ENCODE data around the gene SLC44A3.

DNA sequence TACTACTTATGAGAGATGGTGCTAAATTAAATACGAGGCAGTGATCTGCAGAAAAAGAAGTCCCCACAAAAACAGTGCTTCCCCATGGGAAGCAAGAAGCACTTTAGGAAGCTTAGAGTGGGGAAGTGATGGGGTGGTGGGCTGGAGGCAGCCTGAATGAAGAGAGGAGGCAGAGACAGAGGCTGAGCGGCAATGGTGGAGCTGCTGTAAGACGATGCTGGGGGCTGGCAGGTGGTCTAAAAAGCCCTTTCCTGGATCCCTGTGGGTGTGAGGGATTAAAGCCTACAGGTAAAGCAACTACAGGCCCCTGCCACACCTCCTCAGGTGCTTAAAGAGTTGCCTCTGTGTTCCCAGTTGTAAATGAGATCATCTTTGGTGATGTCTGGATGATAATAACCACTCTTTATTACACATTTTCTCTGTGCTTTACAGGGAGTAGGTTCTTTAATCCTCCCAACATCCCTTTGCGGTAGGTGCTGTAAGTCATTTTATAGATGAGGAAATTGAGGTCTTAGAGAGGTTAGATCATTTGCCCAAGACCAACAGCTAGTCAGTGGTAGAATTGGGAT is 67.5 kb downstream of the SLC44A3 start:
- no peak for TF ChIP-seq EZH2 (IDR thresholded peaks at IDR 0.05; ENCODE audit: low read length, missing control alignments)
- TF ChIP-seq, protein P1, sequence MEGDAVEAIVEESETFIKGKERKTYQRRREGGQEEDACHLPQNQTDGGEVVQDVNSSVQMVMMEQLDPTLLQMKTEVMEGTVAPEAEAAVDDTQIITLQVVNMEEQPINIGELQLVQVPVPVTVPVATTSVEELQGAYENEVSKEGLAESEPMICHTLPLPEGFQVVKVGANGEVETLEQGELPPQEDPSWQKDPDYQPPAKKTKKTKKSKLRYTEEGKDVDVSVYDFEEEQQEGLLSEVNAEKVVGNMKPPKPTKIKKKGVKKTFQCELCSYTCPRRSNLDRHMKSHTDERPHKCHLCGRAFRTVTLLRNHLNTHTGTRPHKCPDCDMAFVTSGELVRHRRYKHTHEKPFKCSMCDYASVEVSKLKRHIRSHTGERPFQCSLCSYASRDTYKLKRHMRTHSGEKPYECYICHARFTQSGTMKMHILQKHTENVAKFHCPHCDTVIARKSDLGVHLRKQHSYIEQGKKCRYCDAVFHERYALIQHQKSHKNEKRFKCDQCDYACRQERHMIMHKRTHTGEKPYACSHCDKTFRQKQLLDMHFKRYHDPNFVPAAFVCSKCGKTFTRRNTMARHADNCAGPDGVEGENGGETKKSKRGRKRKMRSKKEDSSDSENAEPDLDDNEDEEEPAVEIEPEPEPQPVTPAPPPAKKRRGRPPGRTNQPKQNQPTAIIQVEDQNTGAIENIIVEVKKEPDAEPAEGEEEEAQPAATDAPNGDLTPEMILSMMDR (conservative IDR thresholded peaks at IDR 0.05 in 1 of 2, IDR thresholded peaks at IDR 0.05 in 1 of 2; ENCODE audit: low read depth in 1 of 2, low read length in 2 of 2), result no peak
